Measurements from ENCODE around the gene SMR3B. TPM values are rescaled to one million over a fixed set of nuclear protein-coding genes. Genes with fewer than 3 reads are reported as not detected.

SMR3B gene
- polyA plus RNA-seq, 1 of the 3 experiments (the other 2 are of a cell fraction) = not detected

- Histone ChIP-seq H3K4me1 (ENCODE audit: control insufficient read depth in 1 of 2, insufficient read depth in 2 of 2, low read depth in 1 of 2, low read length in 1 of 2) (no peaks in the 10 kb centered on the region), H3K79me2 (ENCODE audit: insufficient read depth) (no peaks in the 10 kb centered on the region), H3K4me3 (ENCODE audit: low read depth in 2 of 2, low read length in 1 of 2) (no peak overlapping the region), H3K27ac (ENCODE audit: low read depth in 2 of 2, low read length in 1 of 2) (no peak overlapping the region), H3K4me2 (no peak overlapping the region), H3K9me2 (no peaks in the 10 kb centered on the region), H3K27me3 (ENCODE audit: insufficient read depth) (no peaks in the 10 kb centered on the region), H4K20me1 (ENCODE audit: insufficient read depth) (no peaks in the 10 kb centered on the region), H3F3A (replicated peaks; ENCODE audit: insufficient read depth) (no peaks in the 10 kb centered on the region), H2AFZ (ENCODE audit: low read depth) (no peak overlapping the region), H3K9ac (no peak overlapping the region), H3K36me3 (replicated peaks in 1 of 2; ENCODE audit: control insufficient read depth in 1 of 2, insufficient read depth in 2 of 2, low read length in 1 of 2) (no peaks in the 10 kb centered on the region), H3K9me3 (no peaks in the 10 kb centered on the region)
- no peak for DNase-seq
- TF ChIP-seq FOXM1 (IDR thresholded peaks at IDR 0.05; ENCODE audit: low read depth) = no peak
- TF ChIP-seq, protein P1, sequence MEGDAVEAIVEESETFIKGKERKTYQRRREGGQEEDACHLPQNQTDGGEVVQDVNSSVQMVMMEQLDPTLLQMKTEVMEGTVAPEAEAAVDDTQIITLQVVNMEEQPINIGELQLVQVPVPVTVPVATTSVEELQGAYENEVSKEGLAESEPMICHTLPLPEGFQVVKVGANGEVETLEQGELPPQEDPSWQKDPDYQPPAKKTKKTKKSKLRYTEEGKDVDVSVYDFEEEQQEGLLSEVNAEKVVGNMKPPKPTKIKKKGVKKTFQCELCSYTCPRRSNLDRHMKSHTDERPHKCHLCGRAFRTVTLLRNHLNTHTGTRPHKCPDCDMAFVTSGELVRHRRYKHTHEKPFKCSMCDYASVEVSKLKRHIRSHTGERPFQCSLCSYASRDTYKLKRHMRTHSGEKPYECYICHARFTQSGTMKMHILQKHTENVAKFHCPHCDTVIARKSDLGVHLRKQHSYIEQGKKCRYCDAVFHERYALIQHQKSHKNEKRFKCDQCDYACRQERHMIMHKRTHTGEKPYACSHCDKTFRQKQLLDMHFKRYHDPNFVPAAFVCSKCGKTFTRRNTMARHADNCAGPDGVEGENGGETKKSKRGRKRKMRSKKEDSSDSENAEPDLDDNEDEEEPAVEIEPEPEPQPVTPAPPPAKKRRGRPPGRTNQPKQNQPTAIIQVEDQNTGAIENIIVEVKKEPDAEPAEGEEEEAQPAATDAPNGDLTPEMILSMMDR (IDR thresholded peaks at IDR 0.05) = no peak
- TF ChIP-seq MEF2A (IDR thresholded peaks at IDR 0.05; ENCODE audit: borderline replicate concordance, low read depth) = no peak
- no peak for TF ChIP-seq TEAD4 (IDR thresholded peaks at IDR 0.05; ENCODE audit: borderline replicate concordance, insufficient read depth)
- TF ChIP-seq USF2 (IDR thresholded peaks at IDR 0.05; ENCODE audit: borderline replicate concordance, low read depth, low read length) = no peak
- no peak for TF ChIP-seq GATA2 (CRISPR knock-in tag; IDR thresholded peaks at IDR 0.05)
- TF ChIP-seq, protein P2, sequence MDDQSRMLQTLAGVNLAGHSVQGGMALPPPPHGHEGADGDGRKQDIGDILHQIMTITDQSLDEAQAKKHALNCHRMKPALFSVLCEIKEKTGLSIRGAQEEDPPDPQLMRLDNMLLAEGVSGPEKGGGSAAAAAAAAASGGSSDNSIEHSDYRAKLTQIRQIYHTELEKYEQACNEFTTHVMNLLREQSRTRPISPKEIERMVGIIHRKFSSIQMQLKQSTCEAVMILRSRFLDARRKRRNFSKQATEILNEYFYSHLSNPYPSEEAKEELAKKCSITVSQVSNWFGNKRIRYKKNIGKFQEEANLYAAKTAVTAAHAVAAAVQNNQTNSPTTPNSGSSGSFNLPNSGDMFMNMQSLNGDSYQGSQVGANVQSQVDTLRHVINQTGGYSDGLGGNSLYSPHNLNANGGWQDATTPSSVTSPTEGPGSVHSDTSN (IDR thresholded peaks at IDR 0.05) = no peak
- no peak for TF ChIP-seq NRF1 (IDR thresholded peaks at IDR 0.05; ENCODE audit: low read depth, low read length)
- TF ChIP-seq, protein P3, sequence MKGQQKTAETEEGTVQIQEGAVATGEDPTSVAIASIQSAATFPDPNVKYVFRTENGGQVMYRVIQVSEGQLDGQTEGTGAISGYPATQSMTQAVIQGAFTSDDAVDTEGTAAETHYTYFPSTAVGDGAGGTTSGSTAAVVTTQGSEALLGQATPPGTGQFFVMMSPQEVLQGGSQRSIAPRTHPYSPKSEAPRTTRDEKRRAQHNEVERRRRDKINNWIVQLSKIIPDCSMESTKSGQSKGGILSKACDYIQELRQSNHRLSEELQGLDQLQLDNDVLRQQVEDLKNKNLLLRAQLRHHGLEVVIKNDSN (IDR thresholded peaks at IDR 0.05; ENCODE audit: borderline replicate concordance, low read depth) = no peak
- TF ChIP-seq, protein P4, sequence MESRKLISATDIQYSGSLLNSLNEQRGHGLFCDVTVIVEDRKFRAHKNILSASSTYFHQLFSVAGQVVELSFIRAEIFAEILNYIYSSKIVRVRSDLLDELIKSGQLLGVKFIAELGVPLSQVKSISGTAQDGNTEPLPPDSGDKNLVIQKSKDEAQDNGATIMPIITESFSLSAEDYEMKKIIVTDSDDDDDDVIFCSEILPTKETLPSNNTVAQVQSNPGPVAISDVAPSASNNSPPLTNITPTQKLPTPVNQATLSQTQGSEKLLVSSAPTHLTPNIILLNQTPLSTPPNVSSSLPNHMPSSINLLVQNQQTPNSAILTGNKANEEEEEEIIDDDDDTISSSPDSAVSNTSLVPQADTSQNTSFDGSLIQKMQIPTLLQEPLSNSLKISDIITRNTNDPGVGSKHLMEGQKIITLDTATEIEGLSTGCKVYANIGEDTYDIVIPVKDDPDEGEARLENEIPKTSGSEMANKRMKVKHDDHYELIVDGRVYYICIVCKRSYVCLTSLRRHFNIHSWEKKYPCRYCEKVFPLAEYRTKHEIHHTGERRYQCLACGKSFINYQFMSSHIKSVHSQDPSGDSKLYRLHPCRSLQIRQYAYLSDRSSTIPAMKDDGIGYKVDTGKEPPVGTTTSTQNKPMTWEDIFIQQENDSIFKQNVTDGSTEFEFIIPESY (IDR thresholded peaks at IDR 0.05; ENCODE audit: borderline replicate concordance, low read depth) = no peak
- TF ChIP-seq MXI1 (IDR thresholded peaks at IDR 0.05; ENCODE audit: low read depth, low read length) = no peak
- no peak for TF ChIP-seq RXRA (IDR thresholded peaks at IDR 0.05; ENCODE audit: borderline replicate concordance, low read depth)
- WGBS (ENCODE audit: low lambda C conversion rate) = 23% methylated on average over 1 of the region's 1 CpG
- CTCF ChIA-PET = no interaction called here
- POLR2A ChIA-PET = no interaction called here
These were observed 42.4 kb downstream of the SMR3B start for GRCh38 chr4:70425306-70425705.

Data from SK-N-SH (cell line).